ENCODE data around the gene WDR6. TPM values are rescaled to one million over a fixed set of nuclear protein-coding genes. Genes with fewer than 3 reads are reported as not detected.

The WDR6 gene
- total RNA-seq, 1 donor: 98.4 TPM

GRCh38 chr3:48963591-48963990 lies 43.6 kb upstream of the WDR6 start:
- no peak overlapping the region for H3K4me3 ChIP-seq (ENCODE audit: insufficient read depth, low read length)
- TF ChIP-seq, protein P1, sequence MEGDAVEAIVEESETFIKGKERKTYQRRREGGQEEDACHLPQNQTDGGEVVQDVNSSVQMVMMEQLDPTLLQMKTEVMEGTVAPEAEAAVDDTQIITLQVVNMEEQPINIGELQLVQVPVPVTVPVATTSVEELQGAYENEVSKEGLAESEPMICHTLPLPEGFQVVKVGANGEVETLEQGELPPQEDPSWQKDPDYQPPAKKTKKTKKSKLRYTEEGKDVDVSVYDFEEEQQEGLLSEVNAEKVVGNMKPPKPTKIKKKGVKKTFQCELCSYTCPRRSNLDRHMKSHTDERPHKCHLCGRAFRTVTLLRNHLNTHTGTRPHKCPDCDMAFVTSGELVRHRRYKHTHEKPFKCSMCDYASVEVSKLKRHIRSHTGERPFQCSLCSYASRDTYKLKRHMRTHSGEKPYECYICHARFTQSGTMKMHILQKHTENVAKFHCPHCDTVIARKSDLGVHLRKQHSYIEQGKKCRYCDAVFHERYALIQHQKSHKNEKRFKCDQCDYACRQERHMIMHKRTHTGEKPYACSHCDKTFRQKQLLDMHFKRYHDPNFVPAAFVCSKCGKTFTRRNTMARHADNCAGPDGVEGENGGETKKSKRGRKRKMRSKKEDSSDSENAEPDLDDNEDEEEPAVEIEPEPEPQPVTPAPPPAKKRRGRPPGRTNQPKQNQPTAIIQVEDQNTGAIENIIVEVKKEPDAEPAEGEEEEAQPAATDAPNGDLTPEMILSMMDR (IDR thresholded peaks at IDR 0.05; ENCODE audit: extremely low read depth, low read depth, low read length): no peak
- no peak overlapping the region for H3K4me2 ChIP-seq (ENCODE audit: insufficient read depth, low read length)
- H3K27ac ChIP-seq (ENCODE audit: low read depth, low read length): no peak overlapping the region
- H3K9me3 ChIP-seq (ENCODE audit: low read depth, low read length): no peaks in the 10 kb centered on the region
- peaks cover 19% of the 10 kb centered on the region for H3K79me2 ChIP-seq (ENCODE audit: insufficient read depth, low read length)
- DNase-seq (ENCODE audit: insufficient read length, low spot score, missing footprints): no peak
- peaks cover 27% of the 10 kb centered on the region for H3K36me3 ChIP-seq (ENCODE audit: insufficient read depth, low read length)
- no peaks in the 10 kb centered on the region for H3K27me3 ChIP-seq (ENCODE audit: insufficient read depth, low read length)
- H2AFZ ChIP-seq (ENCODE audit: low read length): no peak overlapping the region
- peaks cover 15% of the 10 kb centered on the region for H4K20me1 ChIP-seq (ENCODE audit: insufficient read depth, low read length)
- peaks cover 25% of the 10 kb centered on the region for H3K4me1 ChIP-seq (ENCODE audit: insufficient read depth, low read length)

DNA sequence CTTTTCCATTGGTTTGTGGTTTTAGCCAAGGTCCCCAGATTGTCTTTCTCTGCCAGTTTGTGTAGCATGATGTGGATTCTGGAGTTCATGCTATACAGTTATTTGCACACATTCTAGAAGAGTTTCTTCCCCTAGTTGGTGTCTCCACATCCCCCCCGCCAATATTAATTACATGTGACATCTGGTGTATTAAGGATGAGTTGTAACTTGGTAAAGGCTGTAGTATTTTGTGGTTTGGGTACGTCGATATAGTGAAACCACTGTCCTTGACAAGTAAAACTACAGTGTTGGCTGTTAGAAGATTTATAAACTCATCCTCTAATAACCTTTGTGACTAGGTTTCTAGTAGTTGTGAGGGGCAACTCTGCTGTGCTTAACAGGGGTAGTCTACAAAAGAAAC lies 40.8 kb upstream of the WDR6 start:
- H3K9me3 ChIP-seq (ENCODE audit: low read depth, low read length): no peaks in the 10 kb centered on the region
- H3K27ac ChIP-seq (ENCODE audit: low read depth, low read length): peak overlapping the region; percentile 48
- TF ChIP-seq, protein P1 (IDR thresholded peaks at IDR 0.05; ENCODE audit: extremely low read depth, low read depth, low read length): no peak
- peaks cover 20% of the 10 kb centered on the region for H3K4me1 ChIP-seq (ENCODE audit: insufficient read depth, low read length)
- DNase-seq (ENCODE audit: insufficient read length, low spot score, missing footprints): no peak
- H3K36me3 ChIP-seq (ENCODE audit: insufficient read depth, low read length): peaks cover 52% of the 10 kb centered on the region
- H3K27me3 ChIP-seq (ENCODE audit: insufficient read depth, low read length): no peaks in the 10 kb centered on the region
- H4K20me1 ChIP-seq (ENCODE audit: insufficient read depth, low read length): peaks cover 6% of the 10 kb centered on the region
- H3K4me2 ChIP-seq (ENCODE audit: insufficient read depth, low read length): peak overlapping the region; percentile 71
- H3K4me3 ChIP-seq (ENCODE audit: insufficient read depth, low read length): no peak overlapping the region
- no peak overlapping the region for H2AFZ ChIP-seq (ENCODE audit: low read length)
- H3K79me2 ChIP-seq (ENCODE audit: insufficient read depth, low read length): peaks cover 18% of the 10 kb centered on the region

DNA sequence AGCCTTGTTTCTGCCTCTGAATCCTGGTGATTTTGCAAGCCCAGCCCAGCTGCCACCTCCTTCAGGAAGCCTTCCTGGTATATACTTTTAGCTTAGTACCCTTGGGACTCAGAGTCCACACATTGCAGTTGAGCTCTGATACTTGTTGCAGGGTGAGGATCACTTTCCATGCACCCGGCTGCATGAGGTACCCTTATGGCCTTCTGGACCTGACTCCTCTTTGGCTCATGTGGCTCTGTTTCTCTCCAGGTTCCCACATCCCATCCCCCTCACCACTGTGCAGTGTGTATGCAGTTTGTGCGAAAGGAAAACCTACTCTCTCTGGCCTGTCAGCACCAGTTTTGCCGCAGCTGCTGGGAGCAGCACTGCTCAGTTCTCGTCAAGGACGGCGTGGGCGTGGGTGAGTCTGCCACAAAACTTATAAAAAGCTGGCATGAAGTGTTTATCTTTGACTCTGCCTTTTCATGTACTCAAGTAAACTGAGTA lies 40.3 kb upstream of the WDR6 start:
- H3K27ac ChIP-seq (ENCODE audit: low read depth, low read length): peak overlapping the region; percentile 48
- H3K79me2 ChIP-seq (ENCODE audit: insufficient read depth, low read length): peaks cover 18% of the 10 kb centered on the region
- TF ChIP-seq, protein P1 (IDR thresholded peaks at IDR 0.05; ENCODE audit: extremely low read depth, low read depth, low read length): no peak
- peaks cover 55% of the 10 kb centered on the region for H3K36me3 ChIP-seq (ENCODE audit: insufficient read depth, low read length)
- no peak overlapping the region for H2AFZ ChIP-seq (ENCODE audit: low read length)
- no peaks in the 10 kb centered on the region for H3K27me3 ChIP-seq (ENCODE audit: insufficient read depth, low read length)
- no peaks in the 10 kb centered on the region for H3K9me3 ChIP-seq (ENCODE audit: low read depth, low read length)
- peak overlapping the region; percentile 29 for H3K4me3 ChIP-seq (ENCODE audit: insufficient read depth, low read length)
- peaks cover 6% of the 10 kb centered on the region for H4K20me1 ChIP-seq (ENCODE audit: insufficient read depth, low read length)
- peaks cover 20% of the 10 kb centered on the region for H3K4me1 ChIP-seq (ENCODE audit: insufficient read depth, low read length)
- H3K4me2 ChIP-seq (ENCODE audit: insufficient read depth, low read length): peak overlapping the region; percentile 71
- DNase-seq (ENCODE audit: insufficient read length, low spot score, missing footprints): peak; percentile 86

DNA sequence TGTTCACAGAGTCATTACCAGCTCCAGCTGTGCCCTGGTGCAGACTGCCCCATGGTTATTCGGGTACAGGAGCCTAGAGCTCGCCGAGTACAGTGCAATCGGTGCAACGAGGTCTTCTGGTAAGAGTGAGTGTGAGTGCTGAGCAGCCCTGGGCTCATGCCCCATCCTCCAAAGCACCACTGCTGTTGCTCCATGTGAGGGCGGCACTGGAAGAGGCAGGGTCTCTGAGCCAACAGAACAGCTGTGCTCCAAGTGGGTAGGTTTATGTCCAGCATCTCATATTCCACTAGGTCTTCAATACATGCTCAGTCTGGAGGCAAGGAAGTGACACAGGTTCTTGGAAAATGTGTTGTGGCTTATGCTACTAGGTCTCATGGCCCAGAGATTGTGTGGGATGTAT lies 36.6 kb upstream of the WDR6 start:
- no peak overlapping the region for H3K4me2 ChIP-seq (ENCODE audit: insufficient read depth, low read length)
- H3K4me1 ChIP-seq (ENCODE audit: insufficient read depth, low read length): peaks cover 20% of the 10 kb centered on the region
- H3K27me3 ChIP-seq (ENCODE audit: insufficient read depth, low read length): no peaks in the 10 kb centered on the region
- TF ChIP-seq, protein P1 (IDR thresholded peaks at IDR 0.05; ENCODE audit: extremely low read depth, low read depth, low read length): no peak
- no peak overlapping the region for H3K27ac ChIP-seq (ENCODE audit: low read depth, low read length)
- peaks cover 6% of the 10 kb centered on the region for H4K20me1 ChIP-seq (ENCODE audit: insufficient read depth, low read length)
- no peak overlapping the region for H2AFZ ChIP-seq (ENCODE audit: low read length)
- no peaks in the 10 kb centered on the region for H3K9me3 ChIP-seq (ENCODE audit: low read depth, low read length)
- DNase-seq (ENCODE audit: insufficient read length, low spot score, missing footprints): no peak
- H3K79me2 ChIP-seq (ENCODE audit: insufficient read depth, low read length): peaks cover 10% of the 10 kb centered on the region
- H3K36me3 ChIP-seq (ENCODE audit: insufficient read depth, low read length): peaks cover 68% of the 10 kb centered on the region
- H3K4me3 ChIP-seq (ENCODE audit: insufficient read depth, low read length): no peak overlapping the region

All from osteoblast (primary cell).